PC-9 (cell line): ENCODE data around the gene IDS.
"Not testable (repeated sequence)": the region's sequence is repeated elsewhere in the genome, so short reads cannot be mapped to it uniquely, and the experiment has no call there.

Source experiments
- EZH2 ChIP-seq: fragments of 200-600 bp; sonication (generic); IDR thresholded peaks from 2 replicates; pipeline ENCODE4 v1.8.0; 2017; ENCODE audit warnings: antibody characterized with exemption, low read depth
- TF ChIP-seq, protein P1 (sequence below): fragments of 200-600 bp; sonication (generic); conservative IDR thresholded peaks from 2 replicates; pipeline ENCODE4 v1.6.1; 2017; ENCODE audit warnings: mixed run types, antibody characterized with exemption, mild to moderate bottlenecking, moderate library complexity

- TF ChIP-seq, protein P1, sequence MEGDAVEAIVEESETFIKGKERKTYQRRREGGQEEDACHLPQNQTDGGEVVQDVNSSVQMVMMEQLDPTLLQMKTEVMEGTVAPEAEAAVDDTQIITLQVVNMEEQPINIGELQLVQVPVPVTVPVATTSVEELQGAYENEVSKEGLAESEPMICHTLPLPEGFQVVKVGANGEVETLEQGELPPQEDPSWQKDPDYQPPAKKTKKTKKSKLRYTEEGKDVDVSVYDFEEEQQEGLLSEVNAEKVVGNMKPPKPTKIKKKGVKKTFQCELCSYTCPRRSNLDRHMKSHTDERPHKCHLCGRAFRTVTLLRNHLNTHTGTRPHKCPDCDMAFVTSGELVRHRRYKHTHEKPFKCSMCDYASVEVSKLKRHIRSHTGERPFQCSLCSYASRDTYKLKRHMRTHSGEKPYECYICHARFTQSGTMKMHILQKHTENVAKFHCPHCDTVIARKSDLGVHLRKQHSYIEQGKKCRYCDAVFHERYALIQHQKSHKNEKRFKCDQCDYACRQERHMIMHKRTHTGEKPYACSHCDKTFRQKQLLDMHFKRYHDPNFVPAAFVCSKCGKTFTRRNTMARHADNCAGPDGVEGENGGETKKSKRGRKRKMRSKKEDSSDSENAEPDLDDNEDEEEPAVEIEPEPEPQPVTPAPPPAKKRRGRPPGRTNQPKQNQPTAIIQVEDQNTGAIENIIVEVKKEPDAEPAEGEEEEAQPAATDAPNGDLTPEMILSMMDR, result not testable (repeated sequence)
- not testable (repeated sequence) for TF ChIP-seq EZH2
Observed at GRCh38 chrX:149525903-149526302, 20.8 kb upstream of the IDS start.
